Mammary epithelial cell (primary cell): Measurements from ENCODE around the gene LRRC36.

ENCODE experiments used
- EZH2 ChIP-seq: IDR thresholded peaks from 2 replicates; pipeline ENCODE4 v1.6.1; 2012; ENCODE audit warnings: low read length, inconsistent platforms, borderline replicate concordance
- TF ChIP-seq, protein P1 (sequence below), 2 donors: IDR thresholded peaks in 1 of 2; conservative IDR thresholded peaks in 1 of 2; 2 replicates each; pipeline ENCODE4 v1.5.1; 2011 to 2012; ENCODE audit warnings: inconsistent platforms in 2 of 2, low read length in 2 of 2, mild to moderate bottlenecking in 2 of 2, control low read depth in 1 of 2, low read depth in 1 of 2; ENCODE audit not compliant: insufficient read depth in 1 of 2; ENCODE audit errors: extremely low read depth in 1 of 2

DNA sequence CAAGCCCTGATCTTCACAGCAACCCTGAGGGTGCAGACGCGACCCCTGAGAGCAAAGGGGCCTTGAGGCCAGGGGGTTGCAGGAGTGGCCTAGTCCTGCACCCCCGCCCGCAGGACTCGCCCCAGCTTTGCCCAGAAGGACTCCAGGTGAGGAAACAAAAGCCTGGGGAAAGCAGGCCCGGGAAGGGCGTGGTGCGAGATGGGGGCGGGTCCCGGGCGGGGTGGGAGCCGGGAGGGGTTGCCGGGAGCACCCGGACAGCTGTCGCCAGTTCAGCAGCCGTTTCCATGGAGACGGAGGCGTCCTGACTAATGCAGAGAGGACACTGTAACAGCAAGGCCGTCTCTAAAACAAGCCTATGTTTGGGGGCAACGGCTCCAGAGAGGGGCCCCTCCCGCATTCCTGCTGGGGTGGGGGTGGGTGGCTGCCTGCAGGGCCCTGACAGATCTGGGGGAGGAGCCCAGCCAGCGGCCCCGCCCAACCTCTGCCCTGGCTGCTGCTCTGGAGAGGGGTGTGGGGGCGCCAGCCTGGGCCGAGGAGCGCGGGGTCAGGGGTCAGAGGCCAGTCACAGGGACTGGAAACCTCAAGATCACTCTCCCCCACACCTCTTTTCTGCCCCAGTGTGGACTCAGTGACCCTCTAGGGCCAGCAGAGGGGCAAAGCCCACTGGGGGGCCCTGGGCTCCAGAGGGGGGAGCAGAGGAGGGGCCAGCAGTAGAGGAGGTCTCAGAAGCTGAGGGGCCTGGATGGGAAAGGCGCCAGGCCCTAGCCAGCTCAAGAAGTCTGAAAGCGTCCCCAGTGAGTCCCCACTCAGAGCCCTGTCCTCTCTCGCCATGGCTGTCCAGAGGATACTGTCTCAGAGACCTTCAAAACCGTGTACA is 69.8 kb downstream of the LRRC36 start:
- TF ChIP-seq, protein P1, sequence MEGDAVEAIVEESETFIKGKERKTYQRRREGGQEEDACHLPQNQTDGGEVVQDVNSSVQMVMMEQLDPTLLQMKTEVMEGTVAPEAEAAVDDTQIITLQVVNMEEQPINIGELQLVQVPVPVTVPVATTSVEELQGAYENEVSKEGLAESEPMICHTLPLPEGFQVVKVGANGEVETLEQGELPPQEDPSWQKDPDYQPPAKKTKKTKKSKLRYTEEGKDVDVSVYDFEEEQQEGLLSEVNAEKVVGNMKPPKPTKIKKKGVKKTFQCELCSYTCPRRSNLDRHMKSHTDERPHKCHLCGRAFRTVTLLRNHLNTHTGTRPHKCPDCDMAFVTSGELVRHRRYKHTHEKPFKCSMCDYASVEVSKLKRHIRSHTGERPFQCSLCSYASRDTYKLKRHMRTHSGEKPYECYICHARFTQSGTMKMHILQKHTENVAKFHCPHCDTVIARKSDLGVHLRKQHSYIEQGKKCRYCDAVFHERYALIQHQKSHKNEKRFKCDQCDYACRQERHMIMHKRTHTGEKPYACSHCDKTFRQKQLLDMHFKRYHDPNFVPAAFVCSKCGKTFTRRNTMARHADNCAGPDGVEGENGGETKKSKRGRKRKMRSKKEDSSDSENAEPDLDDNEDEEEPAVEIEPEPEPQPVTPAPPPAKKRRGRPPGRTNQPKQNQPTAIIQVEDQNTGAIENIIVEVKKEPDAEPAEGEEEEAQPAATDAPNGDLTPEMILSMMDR (conservative IDR thresholded peaks at IDR 0.05 in 1 of 2, IDR thresholded peaks at IDR 0.05 in 1 of 2; ENCODE audit: extremely low read depth in 1 of 2, insufficient read depth in 1 of 2, low read depth in 1 of 2, low read length in 2 of 2) = no peak
- TF ChIP-seq EZH2 = no peak
